ENCODE results near the gene SASH3.

DNA sequence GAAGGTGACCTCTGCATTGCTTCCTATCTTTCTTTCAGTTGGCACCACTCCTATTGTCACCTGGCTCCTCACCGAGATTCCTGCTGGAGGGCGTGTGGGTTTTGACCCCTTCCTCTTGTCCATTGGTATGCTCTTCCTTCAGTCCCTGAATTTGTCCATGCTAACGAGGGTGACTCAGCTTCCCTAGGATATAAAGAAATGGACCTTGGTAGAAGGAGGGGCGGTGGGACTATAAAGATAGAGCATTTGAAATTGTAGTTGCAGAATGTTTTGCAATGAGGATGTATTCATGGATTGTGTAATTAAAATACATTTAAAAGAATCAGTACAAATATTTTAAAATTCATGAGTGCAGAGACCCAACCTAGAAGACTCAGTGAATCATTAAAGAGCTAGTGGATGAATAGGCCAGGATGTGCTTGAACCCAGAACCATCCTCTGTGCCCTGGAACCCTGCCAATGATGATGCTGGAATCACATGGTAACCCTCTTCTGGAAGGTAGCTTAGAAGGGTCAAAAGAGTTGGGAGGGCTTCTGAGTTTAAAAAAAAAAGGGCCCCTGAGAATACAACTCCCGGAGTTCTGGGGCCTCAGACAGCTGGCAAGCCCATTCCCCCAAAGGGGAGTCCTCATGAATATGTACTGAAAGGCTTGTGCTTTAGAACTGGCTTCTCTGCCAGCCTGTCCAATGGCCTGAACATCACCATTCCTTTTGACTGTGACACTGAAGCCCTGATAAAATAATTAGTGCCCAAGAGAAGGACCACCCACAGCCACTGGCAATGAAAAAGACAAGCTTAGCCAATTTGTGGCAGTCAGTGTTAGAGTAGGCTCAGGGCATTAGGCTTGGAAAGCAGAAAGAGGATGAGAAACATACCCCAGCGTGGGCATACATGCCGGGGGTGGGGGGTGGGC lies 32.9 kb upstream of the SASH3 start:
- no peak for TF ChIP-seq POLR2A (IDR thresholded peaks at IDR 0.05; ENCODE audit: low read length)
- TF ChIP-seq, protein P1, sequence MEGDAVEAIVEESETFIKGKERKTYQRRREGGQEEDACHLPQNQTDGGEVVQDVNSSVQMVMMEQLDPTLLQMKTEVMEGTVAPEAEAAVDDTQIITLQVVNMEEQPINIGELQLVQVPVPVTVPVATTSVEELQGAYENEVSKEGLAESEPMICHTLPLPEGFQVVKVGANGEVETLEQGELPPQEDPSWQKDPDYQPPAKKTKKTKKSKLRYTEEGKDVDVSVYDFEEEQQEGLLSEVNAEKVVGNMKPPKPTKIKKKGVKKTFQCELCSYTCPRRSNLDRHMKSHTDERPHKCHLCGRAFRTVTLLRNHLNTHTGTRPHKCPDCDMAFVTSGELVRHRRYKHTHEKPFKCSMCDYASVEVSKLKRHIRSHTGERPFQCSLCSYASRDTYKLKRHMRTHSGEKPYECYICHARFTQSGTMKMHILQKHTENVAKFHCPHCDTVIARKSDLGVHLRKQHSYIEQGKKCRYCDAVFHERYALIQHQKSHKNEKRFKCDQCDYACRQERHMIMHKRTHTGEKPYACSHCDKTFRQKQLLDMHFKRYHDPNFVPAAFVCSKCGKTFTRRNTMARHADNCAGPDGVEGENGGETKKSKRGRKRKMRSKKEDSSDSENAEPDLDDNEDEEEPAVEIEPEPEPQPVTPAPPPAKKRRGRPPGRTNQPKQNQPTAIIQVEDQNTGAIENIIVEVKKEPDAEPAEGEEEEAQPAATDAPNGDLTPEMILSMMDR (IDR thresholded peaks at IDR 0.05) = no peak
- no peak for TF ChIP-seq JUN (IDR thresholded peaks at IDR 0.05)
- TF ChIP-seq CHD2 (IDR thresholded peaks at IDR 0.05; ENCODE audit: low read length, partially characterized antibody) = no peak
